Astrocyte of the spinal cord (primary cell): Measurements from ENCODE around the gene PPARD.
"Not testable (repeated sequence)": the region's sequence is repeated elsewhere in the genome, so short reads cannot be mapped to it uniquely, and the experiment has no call there.

Experiments used
- DNase-seq: peaks from one replicate; pipeline ENCODE4 v3.0.0; 2011; ENCODE audit warnings: low read depth, low spot score
- H3K4me3 ChIP-seq: 2 replicates; pipeline ENCODE4 v1.5.1; 2011; ENCODE audit warnings: low read depth, mild to moderate bottlenecking, low read length, moderate library complexity
- CTCF ChIP-seq: IDR thresholded peaks from 2 replicates; pipeline ENCODE4 v1.5.1; 2012; ENCODE audit warnings: low read depth, mild to moderate bottlenecking, low read length, inconsistent platforms
- in situ Hi-C: cut with HindIII; loops from 2 replicates; pipeline ENCODE4 v1.10.0; 2017; ENCODE audit warnings: low sequenced_read_pairs

The PPARD gene

DNA sequence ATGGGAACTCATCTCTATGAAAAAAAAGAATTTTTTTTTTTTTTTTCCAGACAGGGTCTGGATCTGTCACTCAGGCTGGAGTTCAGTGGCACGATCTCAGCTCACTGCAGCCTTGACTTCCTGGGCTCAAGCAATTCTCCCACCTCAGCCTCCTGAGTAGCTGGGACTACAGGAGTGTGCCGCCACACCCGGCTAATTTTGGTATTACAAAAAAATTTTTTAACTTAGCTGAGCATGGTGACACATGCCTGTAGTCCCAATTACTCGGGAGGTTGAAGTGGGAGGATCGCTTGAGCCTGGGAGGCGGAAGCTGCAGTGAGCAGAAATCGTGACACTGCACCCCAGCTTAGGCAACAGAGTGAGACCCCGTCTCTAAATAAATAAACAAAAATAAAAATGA lies 37.2 kb upstream of the PPARD start:
- TF ChIP-seq CTCF = no peak
- no peak overlapping the region for H3K4me3 ChIP-seq
- in situ Hi-C loops = no loop called here
- no peak for DNase-seq

GRCh38 chr6:35307138-35307537 lies 35.2 kb upstream of the PPARD start:
- H3K4me3 ChIP-seq, DNase-seq, in situ Hi-C loops: not testable (repeated sequence)

DNA sequence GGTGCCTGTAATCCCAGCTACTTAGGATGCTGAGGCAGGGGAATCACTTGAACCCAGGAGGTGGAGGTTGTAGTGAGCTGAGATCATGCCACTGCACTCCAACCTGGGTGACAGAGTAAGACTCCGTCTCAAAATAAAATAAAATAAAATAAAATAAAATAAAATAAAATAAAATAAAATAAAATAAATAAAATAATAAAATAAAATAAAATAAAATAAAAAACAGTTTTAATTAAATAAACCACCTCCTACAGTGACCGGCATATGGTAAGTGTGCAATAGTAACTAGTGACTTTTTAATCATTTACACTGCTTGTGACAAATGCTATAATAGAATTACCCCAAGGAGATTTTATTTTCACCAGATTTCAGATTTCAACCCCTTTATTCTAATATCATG lies 33.8 kb upstream of the PPARD start:
- DNase-seq, in situ Hi-C loops, H3K4me3 ChIP-seq: not testable (repeated sequence)

DNA sequence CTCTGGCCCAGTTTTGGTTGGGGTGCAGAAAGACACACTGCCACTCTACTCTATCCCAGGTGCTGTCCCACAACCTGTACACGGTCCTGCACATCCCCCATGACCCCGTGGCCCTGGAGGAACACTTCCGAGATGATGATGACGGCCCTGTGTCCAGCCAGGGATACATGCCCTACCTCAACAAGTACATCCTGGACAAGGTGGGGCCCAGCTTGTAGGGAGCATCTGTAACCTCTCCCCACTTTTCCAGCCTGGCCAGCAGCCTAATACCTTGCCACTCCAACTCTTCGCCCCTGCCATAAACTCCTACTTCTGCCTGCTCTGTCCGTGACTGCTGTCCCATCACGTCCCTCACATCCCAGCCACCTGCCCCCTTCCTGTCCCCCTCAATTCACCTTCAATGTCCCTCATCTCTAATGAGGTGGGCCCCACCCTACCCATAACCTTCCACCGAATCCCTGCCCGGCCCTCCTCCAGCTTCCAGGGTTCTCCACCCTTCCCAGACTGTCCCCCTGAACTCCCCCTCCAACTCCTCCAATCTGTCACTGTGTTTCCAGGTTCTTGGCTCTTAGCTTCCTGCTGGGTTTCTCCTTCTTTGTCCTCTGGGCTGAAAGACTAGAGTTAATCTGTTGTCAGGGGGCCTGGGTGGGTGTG lies 32.6 kb upstream of the PPARD start:
- no peak overlapping the region for H3K4me3 ChIP-seq
- TF ChIP-seq CTCF = no peak
- in situ Hi-C loops = no loop called here

DNA sequence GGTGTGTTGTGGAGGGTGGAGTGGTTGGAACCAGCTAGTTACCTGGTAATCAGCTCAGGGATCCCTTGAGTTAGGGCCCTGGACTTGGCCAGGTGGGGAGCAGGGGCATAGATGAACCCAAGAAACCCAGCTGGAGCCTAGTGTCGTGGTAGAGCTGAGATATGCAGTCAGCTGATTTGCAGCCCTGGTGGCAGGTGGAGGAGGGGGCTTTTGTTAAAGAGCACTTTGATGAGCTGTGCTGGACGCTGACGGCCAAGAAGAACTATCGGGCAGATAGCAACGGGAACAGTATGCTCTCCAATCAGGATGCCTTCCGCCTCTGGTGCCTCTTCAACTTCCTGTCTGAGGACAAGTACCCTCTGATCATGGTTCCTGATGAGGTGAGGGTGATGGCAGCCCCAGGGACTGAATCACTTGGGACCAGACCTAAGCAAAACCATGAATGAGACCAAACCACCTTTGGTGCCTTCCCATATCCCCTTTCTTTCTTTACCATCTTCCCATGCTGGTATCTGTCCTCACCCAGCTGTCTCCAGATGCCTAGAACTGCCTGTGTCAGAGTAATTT lies 32.0 kb upstream of the PPARD start:
- no peak overlapping the region for H3K4me3 ChIP-seq
- no peak for DNase-seq
- TF ChIP-seq CTCF = no peak
- in situ Hi-C loops = no loop called here

More for the DNA sequence above, 32.6 kb upstream of the PPARD start:
- DNase-seq = no peak

DNA sequence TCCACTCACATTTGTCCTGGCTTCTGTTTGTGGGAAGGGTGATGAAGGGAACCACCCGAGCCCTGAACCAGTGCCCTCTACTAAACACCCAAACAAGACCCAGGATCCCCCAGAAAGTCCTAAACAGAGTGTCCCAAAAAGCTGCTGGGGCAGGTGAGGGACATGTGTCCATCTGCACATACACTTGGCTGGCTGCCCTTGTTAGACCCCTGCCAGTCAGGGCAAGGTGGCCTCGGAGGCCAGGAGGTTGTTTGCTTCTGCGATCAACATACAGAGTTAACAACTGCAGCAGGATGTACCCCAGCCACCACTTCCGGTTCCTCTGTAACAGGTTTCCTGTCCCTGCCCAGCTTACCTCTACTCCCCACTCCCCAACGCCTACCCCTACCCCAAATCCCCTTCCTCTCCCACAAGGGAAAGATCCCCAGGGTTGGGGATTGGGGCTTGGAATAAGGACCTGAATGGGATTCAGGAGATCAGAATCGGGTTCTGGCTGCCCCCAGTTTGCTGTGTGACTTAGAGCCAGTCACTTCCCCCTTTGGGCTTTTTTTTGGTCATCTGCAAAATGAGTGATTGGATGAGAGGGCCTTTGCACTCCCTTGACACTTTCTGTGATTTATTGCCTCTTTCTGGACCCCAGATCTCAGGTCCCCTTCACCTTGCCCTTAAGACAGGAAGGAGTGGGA lies 30.8 kb upstream of the PPARD start:
- no peak for TF ChIP-seq CTCF
- in situ Hi-C loops = no loop called here
- H3K4me3 ChIP-seq = no peak overlapping the region
- no peak for DNase-seq

DNA sequence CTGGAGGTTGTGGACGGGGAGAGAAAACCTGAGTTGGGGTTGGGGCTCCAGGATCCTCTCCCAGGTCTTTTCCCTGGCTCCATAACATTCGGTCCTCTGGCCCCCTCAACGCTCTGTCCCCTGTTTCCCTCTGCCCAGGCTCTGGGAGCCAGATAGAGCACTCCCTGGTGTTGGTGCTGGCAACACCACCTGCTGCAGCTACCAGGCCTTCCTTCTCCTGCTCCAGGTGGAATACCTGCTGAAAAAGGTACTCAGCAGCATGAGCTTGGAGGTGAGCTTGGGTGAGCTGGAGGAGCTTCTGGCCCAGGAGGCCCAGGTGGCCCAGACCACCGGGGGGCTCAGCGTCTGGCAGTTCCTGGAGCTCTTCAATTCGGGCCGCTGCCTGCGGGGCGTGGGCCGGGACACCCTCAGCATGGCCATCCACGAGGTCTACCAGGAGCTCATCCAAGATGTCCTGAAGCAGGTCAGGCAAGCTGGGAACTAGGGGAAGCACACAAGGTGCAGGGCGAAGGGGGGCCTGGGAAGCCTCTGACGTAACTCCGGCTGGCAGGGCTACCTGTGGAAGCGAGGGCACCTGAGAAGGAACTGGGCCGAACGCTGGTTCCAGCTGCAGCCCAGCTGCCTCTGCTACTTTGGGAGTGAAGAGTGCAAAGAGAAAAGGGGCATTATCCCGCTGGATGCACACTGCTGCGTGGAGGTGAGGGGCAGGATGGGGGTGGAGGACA lies 30.1 kb upstream of the PPARD start:
- no peak for DNase-seq
- in situ Hi-C loops = no loop called here
- TF ChIP-seq CTCF = no peak
- H3K4me3 ChIP-seq = no peak overlapping the region
